Endothelial cell of umbilical vein (primary cell): ENCODE data around the gene EDA.

Experiments
- EZH2 ChIP-seq: IDR thresholded peaks from 2 replicates; pipeline ENCODE4 v1.6.1; 2012; ENCODE audit warnings: borderline replicate concordance, low read depth, mild to moderate bottlenecking, moderate library complexity, low read length, inconsistent platforms; ENCODE audit not compliant: severe bottlenecking
- JUN ChIP-seq: IDR thresholded peaks from 2 replicates; pipeline ENCODE4 v1.6.1; 2011; ENCODE audit warnings: borderline replicate concordance, low read depth; ENCODE audit not compliant: insufficient read length, insufficient read depth
- MYC ChIP-seq: IDR thresholded peaks from one replicate; pipeline ENCODE4 v1.6.1; 2011; ENCODE audit warnings: mild to moderate bottlenecking, low read depth, low read length
- POLR2A ChIP-seq: IDR thresholded peaks from 2 replicates; pipeline ENCODE4 v1.6.1; 2012; ENCODE audit warnings: low read depth, mild to moderate bottlenecking, control low read depth, low read length
- POLR2AphosphoS5 ChIP-seq: IDR thresholded peaks from 2 replicates; pipeline ENCODE4 v1.6.1; 2012; ENCODE audit warnings: low read depth, mild to moderate bottlenecking, control low read depth, low read length, moderate library complexity; ENCODE audit not compliant: insufficient read depth
- TF ChIP-seq, protein P1 (sequence below), 2 donors: IDR thresholded peaks; 1 replicate in 1 of 2; 2 replicates in 1 of 2; pipeline ENCODE4 v1.5.1; 2011; ENCODE audit warnings: low read length in 2 of 2, mild to moderate bottlenecking in 2 of 2, moderate library complexity in 2 of 2, control low read depth in 1 of 2, inconsistent platforms in 1 of 2, low read depth in 1 of 2; ENCODE audit not compliant: insufficient read depth in 1 of 2; ENCODE audit errors: extremely low read depth in 1 of 2
- TF ChIP-seq, protein P2 (sequence below): IDR thresholded peaks from 2 replicates; pipeline ENCODE4 v1.6.1; 2011; ENCODE audit not compliant: insufficient read depth, insufficient read length

DNA sequence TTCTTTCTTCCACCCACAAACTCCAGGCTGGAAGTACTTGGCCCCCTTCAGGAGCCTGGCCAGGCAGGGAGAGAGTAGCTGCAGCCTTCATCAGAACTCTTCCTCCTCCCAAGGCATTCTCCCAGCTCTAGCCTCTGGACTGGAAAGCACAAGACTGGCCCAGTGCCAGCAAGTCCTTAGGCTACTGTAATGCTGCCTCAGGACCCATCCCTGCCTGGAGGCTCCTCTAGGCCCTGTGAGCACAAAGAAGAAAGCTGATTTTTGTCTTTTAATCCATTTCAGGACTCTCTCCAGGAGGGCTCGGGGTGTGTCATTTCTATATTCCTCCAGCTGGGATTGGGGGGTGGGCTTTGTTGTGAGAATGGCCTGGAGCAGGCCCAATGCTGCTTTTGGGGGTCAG, 423.0 kb downstream of the EDA start:
- TF ChIP-seq, protein P1, sequence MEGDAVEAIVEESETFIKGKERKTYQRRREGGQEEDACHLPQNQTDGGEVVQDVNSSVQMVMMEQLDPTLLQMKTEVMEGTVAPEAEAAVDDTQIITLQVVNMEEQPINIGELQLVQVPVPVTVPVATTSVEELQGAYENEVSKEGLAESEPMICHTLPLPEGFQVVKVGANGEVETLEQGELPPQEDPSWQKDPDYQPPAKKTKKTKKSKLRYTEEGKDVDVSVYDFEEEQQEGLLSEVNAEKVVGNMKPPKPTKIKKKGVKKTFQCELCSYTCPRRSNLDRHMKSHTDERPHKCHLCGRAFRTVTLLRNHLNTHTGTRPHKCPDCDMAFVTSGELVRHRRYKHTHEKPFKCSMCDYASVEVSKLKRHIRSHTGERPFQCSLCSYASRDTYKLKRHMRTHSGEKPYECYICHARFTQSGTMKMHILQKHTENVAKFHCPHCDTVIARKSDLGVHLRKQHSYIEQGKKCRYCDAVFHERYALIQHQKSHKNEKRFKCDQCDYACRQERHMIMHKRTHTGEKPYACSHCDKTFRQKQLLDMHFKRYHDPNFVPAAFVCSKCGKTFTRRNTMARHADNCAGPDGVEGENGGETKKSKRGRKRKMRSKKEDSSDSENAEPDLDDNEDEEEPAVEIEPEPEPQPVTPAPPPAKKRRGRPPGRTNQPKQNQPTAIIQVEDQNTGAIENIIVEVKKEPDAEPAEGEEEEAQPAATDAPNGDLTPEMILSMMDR (IDR thresholded peaks at IDR 0.05; ENCODE audit: extremely low read depth in 1 of 2, insufficient read depth in 1 of 2, low read depth in 1 of 2, low read length in 2 of 2): no peak
- no peak for TF ChIP-seq POLR2A
- no peak for TF ChIP-seq EZH2
- TF ChIP-seq MYC: no peak
- TF ChIP-seq, protein P2, sequence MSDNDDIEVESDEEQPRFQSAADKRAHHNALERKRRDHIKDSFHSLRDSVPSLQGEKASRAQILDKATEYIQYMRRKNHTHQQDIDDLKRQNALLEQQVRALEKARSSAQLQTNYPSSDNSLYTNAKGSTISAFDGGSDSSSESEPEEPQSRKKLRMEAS: no peak
- no peak for TF ChIP-seq POLR2AphosphoS5
- TF ChIP-seq JUN: no peak
